HepG2 (cell line): ENCODE data around the gene NFKBIA. TPM values are rescaled to one million over a fixed set of nuclear protein-coding genes. Genes with fewer than 3 reads are reported as not detected.
A peak's percentile ranks its signal among the peaks of the same experiment; 100 is the strongest.

ENCODE experiments used
- FOXP1 ChIP-seq, 2 experiments: fragments of 450-650 bp in 1 of 2; IDR thresholded peaks; 2 replicates each; pipeline ENCODE4 v1.6.1; 2017 to 2018; ENCODE audit warnings: antibody characterized with exemption in 1 of 2
- FOXP4 ChIP-seq: sonication (generic); formaldehyde crosslinking; IDR thresholded peaks from 2 replicates; pipeline ENCODE4 v1.4.0; 2020; ENCODE audit warnings: missing genetic modification reagents
- KAT2B ChIP-seq: fragments of 150-350 bp; IDR thresholded peaks from 2 replicates; pipeline ENCODE4 v1.6.1; 2014; ENCODE audit warnings: low read depth, low read length, borderline replicate concordance
- KLF6 ChIP-seq: IDR thresholded peaks from 2 replicates; pipeline ENCODE4 v1.8.0; 2016; ENCODE audit warnings: missing biosample characterization, missing genetic modification reagents
- MAFF ChIP-seq: IDR thresholded peaks from 2 replicates; pipeline ENCODE4 v1.6.1; 2011; ENCODE audit warnings: low read depth, low read length, improper control_type of control experiment
- MED1 ChIP-seq: sonication (generic); formaldehyde crosslinking; IDR thresholded peaks from 2 replicates; pipeline ENCODE4 v1.4.0; 2020; ENCODE audit warnings: missing genetic modification reagents
- MLX ChIP-seq: IDR thresholded peaks from 2 replicates; pipeline ENCODE4 v1.6.1; 2016
- SOX13 ChIP-seq, 3 experiments: fragments of 450-650 bp in 1 of 3; sonication (generic) in 1 of 3; formaldehyde crosslinking in 1 of 3; IDR thresholded peaks in 2 of 3; conservative IDR thresholded peaks in 1 of 3; 2 replicates each; pipeline versions ENCODE4 v1.5.0 to v1.6.1; 2016 to 2020; ENCODE audit warnings: antibody characterized with exemption in 1 of 3, mild to moderate bottlenecking in 1 of 3, missing compliant biosample characterization in 1 of 3, missing genetic modification reagents in 1 of 3, moderate library complexity in 1 of 3
- TAF1 ChIP-seq: sonication (generic); formaldehyde crosslinking; IDR thresholded peaks from 2 replicates; pipeline ENCODE4 v1.4.0; 2020; ENCODE audit warnings: missing genetic modification reagents
- TEAD2 ChIP-seq: sonication (generic); formaldehyde crosslinking; IDR thresholded peaks from 2 replicates; pipeline ENCODE4 v1.9.0; 2021; ENCODE audit warnings: missing genetic modification reagents
- THAP11 ChIP-seq: IDR thresholded peaks from 2 replicates; pipeline ENCODE4 v1.6.1; 2016; ENCODE audit warnings: missing biosample characterization, missing genetic modification reagents
- TMF1 ChIP-seq: sonication (generic); formaldehyde crosslinking; IDR thresholded peaks from 2 replicates; pipeline ENCODE4 v1.8.1; 2022; ENCODE audit warnings: low read depth, missing genetic modification reagents
- U2AF2 ChIP-seq: fragments of 200-400 bp; formaldehyde crosslinking; IDR thresholded peaks from 2 replicates; pipeline ENCODE4 v1.6.1; 2017; ENCODE audit warnings: low read depth, mild to moderate bottlenecking, low read length
- ZBTB21 ChIP-seq: sonication (generic); formaldehyde crosslinking; IDR thresholded peaks from 2 replicates; pipeline ENCODE4 v1.4.0; 2020; ENCODE audit warnings: missing genetic modification reagents
- ZEB1 ChIP-seq: IDR thresholded peaks from 2 replicates; pipeline ENCODE4 v1.6.1; 2012; ENCODE audit warnings: mild to moderate bottlenecking, low read depth, inconsistent platforms; ENCODE audit not compliant: insufficient replicate concordance
- ZFP36L2 ChIP-seq: sonication (generic); formaldehyde crosslinking; IDR thresholded peaks from 2 replicates; pipeline ENCODE4 v1.4.0; 2020; ENCODE audit warnings: missing genetic modification reagents
- ZNF225 ChIP-seq: sonication (generic); formaldehyde crosslinking; IDR thresholded peaks from 2 replicates; pipeline ENCODE4 v1.4.0; 2020; ENCODE audit warnings: mild to moderate bottlenecking, missing genetic modification reagents
- ZNF253 ChIP-seq: sonication (generic); formaldehyde crosslinking; IDR thresholded peaks from 2 replicates; pipeline ENCODE4 v1.8.0; 2022; ENCODE audit warnings: mild to moderate bottlenecking, missing genetic modification reagents, borderline replicate concordance
- ZNF569 ChIP-seq: sonication (generic); formaldehyde crosslinking; IDR thresholded peaks from 2 replicates; pipeline ENCODE4 v1.5.0; 2020; ENCODE audit warnings: mild to moderate bottlenecking, missing genetic modification reagents, moderate library complexity, borderline replicate concordance
- ZNF570 ChIP-seq: sonication (generic); formaldehyde crosslinking; IDR thresholded peaks from 2 replicates; pipeline ENCODE4 v1.4.0; 2020; ENCODE audit warnings: mild to moderate bottlenecking, missing genetic modification reagents, borderline replicate concordance
- ZNF605 ChIP-seq: sonication (generic); formaldehyde crosslinking; IDR thresholded peaks from 2 replicates; pipeline ENCODE4 v1.8.0; 2022; ENCODE audit warnings: mild to moderate bottlenecking, missing genetic modification reagents
- ZSCAN22 ChIP-seq: sonication (generic); formaldehyde crosslinking; IDR thresholded peaks from 2 replicates; pipeline ENCODE4 v1.4.0; 2020; ENCODE audit warnings: mild to moderate bottlenecking, missing genetic modification reagents
- polyA plus RNA-seq, 8 experiments: library from polyadenylated mRNA; depleted of rRNA in 3 of 8; stranded (reverse) in 7 of 8; unstranded in 1 of 8; fragments of >200 nt; fragmentation: Illumina TruSeq in 4 of 8; extraction: Trizol in 4 of 8; gene quantifications; 2 replicates each; pipeline versions ENCODE4 v1.2.1 to v1.2.3, GENCODE V29; 2011 to 2016; ENCODE audit warnings: low read depth in 4 of 8, missing spikeins in 1 of 8, mixed read lengths in 1 of 8; ENCODE audit not compliant: insufficient read depth in 1 of 8
- total RNA-seq, 5 experiments: library from RNA; depleted of rRNA; stranded (reverse); fragments of >200 nt; fragmentation: Illumina TruSeq; extraction: Trizol; gene quantifications; 2 replicates each; pipeline ENCODE4 v1.2.3, GENCODE V29; 2016; ENCODE audit warnings: low read depth in 1 of 5

Gene NFKBIA
- total and polyA plus RNA-seq, 2 of the 13 experiments (the other 11 are each of a cell fraction or from before 2014, with no cell fraction given), result 197 to 319 TPM

- no peak for TF ChIP-seq FOXP4 (CRISPR knock-in tag)
- no peak for TF ChIP-seq ZNF605
- TF ChIP-seq TMF1, result no peak
- TF ChIP-seq MLX (CRISPR knock-in tag), result no peak
- no peak for TF ChIP-seq KLF6 (CRISPR knock-in tag)
- no peak for TF ChIP-seq ZNF570 (CRISPR knock-in tag)
- TF ChIP-seq ZNF225 (CRISPR knock-in tag), result no peak
- peak; percentile 70 for TF ChIP-seq MAFF
- no peak for TF ChIP-seq FOXP1 (IDR thresholded peaks at IDR 0.05)
- no peak for TF ChIP-seq FOXP1 (CRISPR knock-in tag; IDR thresholded peaks at IDR 0.05)
- TF ChIP-seq ZBTB21 (CRISPR knock-in tag), result no peak
- no peak for TF ChIP-seq ZNF253 (CRISPR knock-in tag)
- no peak for TF ChIP-seq TAF1
- TF ChIP-seq TEAD2 (CRISPR knock-in tag), result no peak
- no peak for TF ChIP-seq ZEB1
- TF ChIP-seq ZNF569 (CRISPR knock-in tag), result no peak
- no peak for TF ChIP-seq KAT2B
- no peak for TF ChIP-seq MED1 (CRISPR knock-in tag)
- no peak for TF ChIP-seq SOX13 (IDR thresholded peaks at IDR 0.05)
- TF ChIP-seq SOX13 (CRISPR knock-in tag; conservative IDR thresholded peaks at IDR 0.05 in 1 of 2, IDR thresholded peaks at IDR 0.05 in 1 of 2), result no peak
- TF ChIP-seq ZSCAN22, result no peak
- no peak for TF ChIP-seq U2AF2
- TF ChIP-seq THAP11 (CRISPR knock-in tag), result no peak
- TF ChIP-seq ZFP36L2 (CRISPR knock-in tag), result no peak
These were observed 16.6 kb downstream of the NFKBIA start (continued) for GRCh38 chr14:35387713-35388579.
